22Rv1 (cell line): ENCODE measurements around the gene CHST15.

Experiments used
- ZFX ChIP-seq: fragments of 450-650 bp; IDR thresholded peaks from 2 replicates; pipeline ENCODE4 v1.6.1; 2017; ENCODE audit warnings: antibody characterized with exemption, borderline replicate concordance
- TF ChIP-seq, protein P1 (sequence below): fragments of 450-650 bp; IDR thresholded peaks from 2 replicates; pipeline ENCODE4 v1.5.1; 2017; ENCODE audit warnings: mild to moderate bottlenecking

DNA sequence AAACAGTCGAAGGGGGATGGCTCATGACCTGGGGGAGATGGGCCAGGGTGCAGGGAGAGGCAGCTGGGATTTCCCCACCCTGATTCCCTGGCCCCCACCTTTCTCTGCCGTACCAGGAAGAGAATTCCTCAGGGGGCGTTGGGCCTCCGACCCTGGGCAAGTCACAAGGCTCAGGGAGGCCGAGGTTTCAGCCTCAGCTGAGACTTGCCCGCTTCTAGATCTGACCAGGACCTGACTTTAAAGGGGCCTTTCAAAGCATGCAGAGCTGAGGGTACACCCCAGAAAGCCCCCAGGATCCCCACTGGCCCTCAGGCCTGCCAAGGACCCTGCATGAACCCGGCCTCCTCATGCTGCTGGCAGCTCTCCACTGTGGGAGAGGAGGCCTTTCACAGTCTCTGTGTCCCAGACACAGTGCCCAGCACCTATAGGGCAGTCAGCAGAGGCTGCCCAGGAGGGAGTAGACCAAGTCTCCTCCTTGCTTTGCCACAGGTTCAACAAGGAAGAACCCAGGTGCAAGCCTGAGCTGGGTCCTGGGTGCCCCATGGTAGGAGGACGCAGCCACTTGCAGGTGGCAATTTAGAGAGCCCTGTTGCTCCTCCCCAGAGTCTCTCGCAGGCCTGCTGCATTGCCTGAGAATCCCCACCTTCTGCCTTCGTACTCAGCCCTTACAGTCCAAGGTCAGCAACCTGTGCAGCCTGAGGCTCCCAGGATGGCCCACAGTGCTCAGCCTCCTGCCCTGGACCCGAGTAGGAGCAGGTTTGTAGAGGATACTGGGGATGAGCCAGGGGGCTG is 89.3 kb downstream of the CHST15 start:
- TF ChIP-seq, protein P1, sequence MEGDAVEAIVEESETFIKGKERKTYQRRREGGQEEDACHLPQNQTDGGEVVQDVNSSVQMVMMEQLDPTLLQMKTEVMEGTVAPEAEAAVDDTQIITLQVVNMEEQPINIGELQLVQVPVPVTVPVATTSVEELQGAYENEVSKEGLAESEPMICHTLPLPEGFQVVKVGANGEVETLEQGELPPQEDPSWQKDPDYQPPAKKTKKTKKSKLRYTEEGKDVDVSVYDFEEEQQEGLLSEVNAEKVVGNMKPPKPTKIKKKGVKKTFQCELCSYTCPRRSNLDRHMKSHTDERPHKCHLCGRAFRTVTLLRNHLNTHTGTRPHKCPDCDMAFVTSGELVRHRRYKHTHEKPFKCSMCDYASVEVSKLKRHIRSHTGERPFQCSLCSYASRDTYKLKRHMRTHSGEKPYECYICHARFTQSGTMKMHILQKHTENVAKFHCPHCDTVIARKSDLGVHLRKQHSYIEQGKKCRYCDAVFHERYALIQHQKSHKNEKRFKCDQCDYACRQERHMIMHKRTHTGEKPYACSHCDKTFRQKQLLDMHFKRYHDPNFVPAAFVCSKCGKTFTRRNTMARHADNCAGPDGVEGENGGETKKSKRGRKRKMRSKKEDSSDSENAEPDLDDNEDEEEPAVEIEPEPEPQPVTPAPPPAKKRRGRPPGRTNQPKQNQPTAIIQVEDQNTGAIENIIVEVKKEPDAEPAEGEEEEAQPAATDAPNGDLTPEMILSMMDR = no peak
- TF ChIP-seq ZFX = no peak
